Upper lobe of left lung (tissue), 4 donors: ENCODE data around the gene TBCK.

Source experiments
- EP300 ChIP-seq, 4 donors: sonication (generic); formaldehyde crosslinking; IDR thresholded peaks; one replicate each; pipeline ENCODE4 v1.5.1; 2017; ENCODE audit warnings: antibody characterized with exemption in 4 of 4, control low read depth in 2 of 4
- POLR2AphosphoS5 ChIP-seq, 2 donors: sonication (generic); formaldehyde crosslinking; IDR thresholded peaks; one replicate each; pipeline ENCODE4 v1.5.1; 2017; ENCODE audit warnings: antibody characterized with exemption in 2 of 2
- TF ChIP-seq, protein P1 (sequence below), 6 experiments: fragments of 450-650 bp in 4 of 6; fragments of 200-600 bp in 2 of 6; sonication (generic) in 2 of 6; IDR thresholded peaks; one replicate each; pipeline ENCODE4 v1.5.1; 2016 to 2019; ENCODE audit warnings: antibody characterized with exemption in 6 of 6

DNA sequence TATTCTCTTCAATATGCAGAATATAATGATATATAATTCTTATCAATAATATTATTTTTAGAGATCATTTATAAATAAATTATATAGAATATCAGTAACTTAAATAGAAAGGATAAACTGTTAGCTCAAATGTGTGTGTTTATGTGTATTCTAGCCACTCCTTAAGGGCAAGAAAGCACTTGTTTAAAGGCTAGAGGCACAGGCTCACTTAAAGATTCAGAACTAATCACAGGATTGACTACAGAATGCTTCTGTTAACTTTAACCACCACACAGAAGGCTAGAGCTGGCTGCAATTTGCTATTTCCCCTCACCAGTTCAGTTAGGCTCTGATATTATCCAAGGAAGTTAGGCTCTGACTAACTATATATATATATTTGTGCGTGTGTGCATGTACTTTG is 69.6 kb downstream of the TBCK start:
- TF ChIP-seq, protein P1, sequence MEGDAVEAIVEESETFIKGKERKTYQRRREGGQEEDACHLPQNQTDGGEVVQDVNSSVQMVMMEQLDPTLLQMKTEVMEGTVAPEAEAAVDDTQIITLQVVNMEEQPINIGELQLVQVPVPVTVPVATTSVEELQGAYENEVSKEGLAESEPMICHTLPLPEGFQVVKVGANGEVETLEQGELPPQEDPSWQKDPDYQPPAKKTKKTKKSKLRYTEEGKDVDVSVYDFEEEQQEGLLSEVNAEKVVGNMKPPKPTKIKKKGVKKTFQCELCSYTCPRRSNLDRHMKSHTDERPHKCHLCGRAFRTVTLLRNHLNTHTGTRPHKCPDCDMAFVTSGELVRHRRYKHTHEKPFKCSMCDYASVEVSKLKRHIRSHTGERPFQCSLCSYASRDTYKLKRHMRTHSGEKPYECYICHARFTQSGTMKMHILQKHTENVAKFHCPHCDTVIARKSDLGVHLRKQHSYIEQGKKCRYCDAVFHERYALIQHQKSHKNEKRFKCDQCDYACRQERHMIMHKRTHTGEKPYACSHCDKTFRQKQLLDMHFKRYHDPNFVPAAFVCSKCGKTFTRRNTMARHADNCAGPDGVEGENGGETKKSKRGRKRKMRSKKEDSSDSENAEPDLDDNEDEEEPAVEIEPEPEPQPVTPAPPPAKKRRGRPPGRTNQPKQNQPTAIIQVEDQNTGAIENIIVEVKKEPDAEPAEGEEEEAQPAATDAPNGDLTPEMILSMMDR (IDR thresholded peaks at IDR 0.05) = no peak
- TF ChIP-seq POLR2AphosphoS5 (IDR thresholded peaks at IDR 0.05) (no peak), EP300 (IDR thresholded peaks at IDR 0.05) (no peak)
